ENCODE results near the gene PLAGL1. TPM values are rescaled to one million over a fixed set of nuclear protein-coding genes. Genes with fewer than 3 reads are reported as not detected.
A peak's percentile ranks its signal among the peaks of the same experiment; 100 is the strongest.

The PLAGL1 gene
- total and polyA plus RNA-seq, 11 donors: 6.6 to 27.3 (median 9.5) TPM

DNA sequence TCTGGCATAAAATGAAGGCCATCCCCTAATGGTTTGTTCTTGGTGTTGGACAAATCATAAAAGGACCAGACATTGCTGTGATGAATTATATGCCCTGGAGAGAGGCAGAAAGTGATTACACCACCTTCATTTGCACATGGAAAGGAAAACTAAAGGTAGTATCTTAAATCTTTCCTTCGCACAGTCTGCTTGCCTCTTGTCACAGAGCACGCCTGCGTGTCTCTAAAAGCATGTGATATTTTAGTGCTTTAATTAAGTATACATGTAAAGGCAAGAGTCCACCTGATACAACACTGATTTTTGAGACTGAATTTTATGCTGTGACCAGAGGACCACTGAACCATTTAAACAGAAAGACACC, 28.8 kb upstream of the PLAGL1 start:
- DNase-seq (no peak), ATAC-seq (no peak)
- H3K9me3 ChIP-seq: peaks cover 0 to 15% (median 0%) of the 10 kb centered on the region in 12 donors
- H3K36me3 ChIP-seq: no peaks in the 10 kb centered on the region
- peak overlapping the region in 3 of 12 donors; percentile 9 to 84 (median 45) for H3K27ac ChIP-seq
- peak overlapping the region in 7 of 12 donors; percentile 14 to 52 (median 45) for H3K4me3 ChIP-seq
- WGBS, 4 donors: 84 to 95% (median 89%) methylated on average over 3 of the region's 3 CpGs
- H3K4me1 ChIP-seq: peaks cover 0 to 23% (median 0%) of the 10 kb centered on the region in 12 donors
- intact Hi-C loops (cut with DNase I): no loop called here
- H3K27me3 ChIP-seq: no peaks in the 10 kb centered on the region
- TF ChIP-seq, protein P1, sequence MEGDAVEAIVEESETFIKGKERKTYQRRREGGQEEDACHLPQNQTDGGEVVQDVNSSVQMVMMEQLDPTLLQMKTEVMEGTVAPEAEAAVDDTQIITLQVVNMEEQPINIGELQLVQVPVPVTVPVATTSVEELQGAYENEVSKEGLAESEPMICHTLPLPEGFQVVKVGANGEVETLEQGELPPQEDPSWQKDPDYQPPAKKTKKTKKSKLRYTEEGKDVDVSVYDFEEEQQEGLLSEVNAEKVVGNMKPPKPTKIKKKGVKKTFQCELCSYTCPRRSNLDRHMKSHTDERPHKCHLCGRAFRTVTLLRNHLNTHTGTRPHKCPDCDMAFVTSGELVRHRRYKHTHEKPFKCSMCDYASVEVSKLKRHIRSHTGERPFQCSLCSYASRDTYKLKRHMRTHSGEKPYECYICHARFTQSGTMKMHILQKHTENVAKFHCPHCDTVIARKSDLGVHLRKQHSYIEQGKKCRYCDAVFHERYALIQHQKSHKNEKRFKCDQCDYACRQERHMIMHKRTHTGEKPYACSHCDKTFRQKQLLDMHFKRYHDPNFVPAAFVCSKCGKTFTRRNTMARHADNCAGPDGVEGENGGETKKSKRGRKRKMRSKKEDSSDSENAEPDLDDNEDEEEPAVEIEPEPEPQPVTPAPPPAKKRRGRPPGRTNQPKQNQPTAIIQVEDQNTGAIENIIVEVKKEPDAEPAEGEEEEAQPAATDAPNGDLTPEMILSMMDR (IDR thresholded peaks at IDR 0.05): no peak
- TF ChIP-seq POLR2A (IDR thresholded peaks at IDR 0.05): no peak

GRCh38 chr6:144036064-144036834, 28.2 kb upstream of the PLAGL1 start:
- WGBS, 4 donors: 30 to 43% (median 37%) methylated on average over 8 of the region's 8 CpGs
- ATAC-seq: peak; percentile 32 to 66 (median 54)
- intact Hi-C loops (cut with DNase I): no loop called here
- peak in 3 of 5 donors; percentile 12 to 60 (median 34) for DNase-seq
- Histone ChIP-seq H3K4me3 (peak overlapping the region in 10 of 12 donors; percentile 3 to 52 (median 32)), H3K27ac (peak overlapping the region in 3 of 12 donors; percentile 9 to 84 (median 45)), H3K36me3 (no peaks in the 10 kb centered on the region), H3K4me1 (peaks cover 0 to 23% (median 0%) of the 10 kb centered on the region in 12 donors), H3K27me3 (no peaks in the 10 kb centered on the region), H3K9me3 (peaks cover 0 to 10% (median 0%) of the 10 kb centered on the region in 12 donors)
- TF ChIP-seq, protein P1 (IDR thresholded peaks at IDR 0.05): no peak
- TF ChIP-seq POLR2A (IDR thresholded peaks at IDR 0.05): no peak

- no peak for TF ChIP-seq POLR2A (IDR thresholded peaks at IDR 0.05)
- TF ChIP-seq, protein P1 (IDR thresholded peaks at IDR 0.05): no peak
- 88 to 98% (median 95%) methylated on average over 4 of the region's 4 CpGs for WGBS, 4 donors
- intact Hi-C loops (cut with DNase I): no loop called here
- peaks cover 0 to 23% (median 0%) of the 10 kb centered on the region in 12 donors for H3K4me1 ChIP-seq
- peak overlapping the region in 1 of 12 donors; percentile 84 for H3K27ac ChIP-seq
- H3K36me3 ChIP-seq: no peaks in the 10 kb centered on the region
- H3K9me3 ChIP-seq: peaks cover 0 to 10% (median 0%) of the 10 kb centered on the region in 12 donors
- no peaks in the 10 kb centered on the region for H3K27me3 ChIP-seq
- no peak for DNase-seq
- no peak for ATAC-seq
- H3K4me3 ChIP-seq: no peak overlapping the region
Observed at GRCh38 chr6:144035416-144035815, 27.4 kb upstream of the PLAGL1 start.

DNA sequence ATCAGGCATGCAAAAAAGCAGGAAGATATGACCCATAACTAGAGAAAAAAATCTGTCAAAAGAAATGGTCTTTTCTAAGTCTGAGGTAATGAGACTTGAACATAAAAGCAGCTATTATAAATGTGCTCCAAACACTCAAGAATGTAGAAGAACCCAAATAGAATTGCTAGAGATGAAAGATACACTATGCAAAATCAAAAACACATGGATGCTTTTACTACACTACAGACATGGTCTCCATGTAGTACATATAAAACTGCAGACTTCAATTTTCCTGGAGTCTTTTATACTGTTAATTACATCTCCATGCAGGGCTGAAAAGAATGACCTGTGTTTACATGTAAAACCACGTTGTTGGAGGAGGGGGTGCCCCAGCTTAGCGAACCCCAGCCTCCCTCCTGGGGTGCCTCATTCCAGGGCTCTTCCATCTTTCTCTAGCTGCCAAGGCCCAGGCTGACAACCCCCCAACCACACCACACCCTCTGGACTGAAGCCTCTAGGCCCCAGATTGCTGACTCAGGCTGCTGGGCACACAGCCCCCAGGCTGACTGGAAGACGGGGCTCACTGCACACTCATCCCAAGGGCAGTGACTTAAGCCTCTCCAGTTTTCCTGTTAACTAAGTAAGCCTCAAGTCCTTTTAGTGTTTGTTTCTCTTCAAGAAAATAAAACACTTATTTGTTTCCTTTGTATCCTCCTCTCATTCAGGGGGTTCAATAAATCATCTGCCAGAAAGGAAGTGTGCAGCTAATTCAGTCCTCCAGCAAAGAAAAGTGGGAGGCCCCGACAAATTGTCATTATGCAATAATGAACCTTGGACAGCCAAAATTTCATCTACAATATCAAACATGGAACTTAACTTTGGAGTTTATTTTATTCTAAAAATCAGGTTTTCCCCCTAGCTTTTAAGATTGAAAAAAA, 26.0 kb upstream of the PLAGL1 start:
- no peak for ATAC-seq
- Histone ChIP-seq H3K4me1 (peaks cover 0 to 23% (median 0%) of the 10 kb centered on the region in 12 donors), H3K36me3 (no peaks in the 10 kb centered on the region), H3K4me3 (no peak overlapping the region), H3K27ac (no peak overlapping the region), H3K27me3 (no peaks in the 10 kb centered on the region), H3K9me3 (peaks cover 0 to 10% (median 0%) of the 10 kb centered on the region in 12 donors)
- no peak for TF ChIP-seq POLR2A (IDR thresholded peaks at IDR 0.05)
- TF ChIP-seq, protein P1 (IDR thresholded peaks at IDR 0.05): no peak
- no peak for DNase-seq
- intact Hi-C loops (cut with DNase I): no loop called here
- 42 to 73% (median 58%) methylated on average over 4 of the region's 4 CpGs for WGBS, 4 donors

All from heart left ventricle (tissue), 16 donors.